GM18498 (cell line): ENCODE results near the gene FBXL7.

Experiments
- ATAC-seq: cut with Tn5 transposase; IDR thresholded peaks from one replicate; pipeline ENCODE4 v1.9.1; 2021; ENCODE audit warnings: mild to moderate bottlenecking, moderate library complexity; ENCODE audit not compliant: unreplicated experiment

FBXL7 gene

DNA sequence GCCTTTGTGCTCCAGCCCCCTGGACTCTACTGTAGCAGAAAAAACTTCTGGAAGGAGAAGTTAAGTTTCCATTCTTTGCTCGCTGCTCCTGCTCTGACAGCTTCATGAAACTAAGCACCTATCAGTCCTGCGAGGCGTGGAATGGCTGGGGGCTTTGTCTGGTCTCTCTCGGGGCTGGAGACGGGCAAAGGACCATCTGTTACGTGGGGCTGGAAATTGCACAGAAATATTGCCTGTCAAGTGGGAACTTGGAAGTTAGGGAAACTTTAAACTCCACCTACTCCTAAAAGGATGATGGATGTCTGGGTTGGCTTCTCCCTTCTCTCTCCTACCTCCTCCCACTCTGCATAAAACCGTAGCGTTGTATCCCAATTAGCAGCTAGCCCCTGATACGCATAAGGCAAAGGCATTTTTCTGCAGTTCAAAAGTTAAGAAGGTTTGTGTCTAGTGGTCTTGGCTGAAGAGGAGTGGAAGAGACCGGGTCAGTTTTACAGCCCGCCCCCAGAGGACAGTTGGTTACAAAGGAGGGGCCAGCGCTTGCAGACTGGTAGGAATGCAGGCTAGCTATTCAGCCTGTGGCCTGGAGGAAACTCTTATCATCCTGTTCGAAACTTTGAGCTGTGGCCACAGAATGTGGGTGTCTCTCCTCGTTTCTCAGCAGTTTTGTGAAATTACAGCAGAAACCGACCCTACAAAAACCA is 1.3 kb downstream of the FBXL7 start:
- ATAC-seq = no peak

DNA sequence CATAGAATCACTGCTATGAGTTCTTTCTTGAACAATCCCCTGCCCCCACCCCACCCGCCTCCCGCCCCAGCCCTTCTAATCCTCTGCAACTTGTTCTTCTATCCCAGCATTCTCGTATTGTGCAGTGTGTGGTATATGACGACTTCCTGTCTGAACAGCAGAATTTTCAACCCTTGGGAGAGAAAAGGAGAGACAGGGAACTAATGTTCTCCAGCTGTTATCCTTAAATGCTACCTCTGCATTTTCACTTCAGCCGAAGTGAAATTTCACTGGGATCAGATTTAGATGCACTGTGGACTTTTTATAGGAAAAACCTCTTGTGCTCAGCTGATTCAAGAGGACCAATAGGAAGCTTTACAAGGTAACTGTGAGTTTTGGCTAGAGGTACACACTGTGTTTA is 2.2 kb downstream of the FBXL7 start:
- no peak for ATAC-seq

DNA sequence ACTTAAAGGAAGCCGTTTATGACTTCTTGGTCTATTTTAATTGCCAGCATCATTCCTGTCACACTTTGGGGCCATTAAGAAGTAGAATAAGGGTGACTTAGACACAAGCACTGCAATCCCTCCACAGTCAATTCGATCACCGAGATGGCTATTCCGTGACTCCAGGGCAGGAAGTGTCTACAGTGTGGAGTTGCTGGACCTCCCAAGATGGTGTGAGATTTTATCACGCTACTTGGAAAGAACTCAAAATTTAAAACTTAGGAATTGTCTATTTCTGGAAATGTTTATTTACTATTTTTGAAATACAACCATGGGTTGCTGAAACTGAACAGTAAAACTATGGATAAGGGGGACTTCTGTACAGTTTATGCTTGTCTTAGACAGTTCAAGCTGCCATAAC is 6.2 kb downstream of the FBXL7 start:
- no peak for ATAC-seq

- ATAC-seq = no peak
Observed at GRCh38 chr5:15506897-15507296, 6.9 kb downstream of the FBXL7 start.

- no peak for ATAC-seq
Observed at GRCh38 chr5:15510092-15510491, 10.1 kb downstream of the FBXL7 start.

GRCh38 chr5:15510831-15511230 is 10.9 kb downstream of the FBXL7 start:
- ATAC-seq = no peak

- ATAC-seq = no peak
Observed at GRCh38 chr5:15513431-15513830, 13.5 kb downstream of the FBXL7 start.

- ATAC-seq = no peak
Observed at GRCh38 chr5:15513911-15514310, 13.9 kb downstream of the FBXL7 start.

DNA sequence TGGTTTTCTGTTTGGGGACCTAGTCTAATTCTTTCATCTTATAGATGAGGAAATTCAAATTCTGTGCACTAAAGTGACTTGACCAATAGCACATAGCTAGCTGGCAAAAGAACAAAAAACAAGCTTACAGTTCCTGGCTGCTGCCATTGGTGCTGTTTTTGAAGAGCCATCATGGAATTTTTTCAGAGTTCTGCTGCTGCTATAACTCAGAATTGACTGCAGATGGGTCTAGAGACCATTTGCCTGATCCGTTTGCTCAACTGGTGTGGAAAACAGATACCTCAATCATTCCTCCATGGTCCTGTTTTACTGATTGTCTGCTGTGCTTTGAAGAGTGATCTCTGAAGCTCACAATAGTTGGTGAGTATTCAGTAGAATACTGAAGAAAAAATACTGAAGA is 15.2 kb downstream of the FBXL7 start:
- no peak for ATAC-seq

- ATAC-seq = no peak
Observed at GRCh38 chr5:15516486-15516885, 16.5 kb downstream of the FBXL7 start.

- ATAC-seq = no peak
Observed at GRCh38 chr5:15518786-15519185, 18.8 kb downstream of the FBXL7 start.

DNA sequence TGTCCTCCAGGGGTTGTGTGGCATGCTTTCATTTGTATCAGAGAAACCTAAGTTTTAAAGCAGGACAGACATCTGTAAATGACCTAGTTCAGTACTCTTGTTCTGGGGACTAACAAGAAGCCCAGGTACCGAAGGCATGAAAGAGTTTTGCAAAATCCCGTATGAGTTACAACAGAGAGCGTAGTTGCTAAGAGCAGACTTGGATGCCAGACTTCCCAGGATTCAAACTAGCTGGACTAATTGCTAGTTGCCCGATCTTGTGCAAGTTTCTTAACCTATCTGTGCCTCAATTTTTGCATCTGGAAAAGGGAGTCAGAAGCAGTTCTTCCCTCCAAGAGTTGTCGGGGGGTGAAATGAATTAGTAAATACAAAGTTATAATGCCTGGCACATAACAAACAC is 20.9 kb downstream of the FBXL7 start:
- ATAC-seq = no peak

DNA sequence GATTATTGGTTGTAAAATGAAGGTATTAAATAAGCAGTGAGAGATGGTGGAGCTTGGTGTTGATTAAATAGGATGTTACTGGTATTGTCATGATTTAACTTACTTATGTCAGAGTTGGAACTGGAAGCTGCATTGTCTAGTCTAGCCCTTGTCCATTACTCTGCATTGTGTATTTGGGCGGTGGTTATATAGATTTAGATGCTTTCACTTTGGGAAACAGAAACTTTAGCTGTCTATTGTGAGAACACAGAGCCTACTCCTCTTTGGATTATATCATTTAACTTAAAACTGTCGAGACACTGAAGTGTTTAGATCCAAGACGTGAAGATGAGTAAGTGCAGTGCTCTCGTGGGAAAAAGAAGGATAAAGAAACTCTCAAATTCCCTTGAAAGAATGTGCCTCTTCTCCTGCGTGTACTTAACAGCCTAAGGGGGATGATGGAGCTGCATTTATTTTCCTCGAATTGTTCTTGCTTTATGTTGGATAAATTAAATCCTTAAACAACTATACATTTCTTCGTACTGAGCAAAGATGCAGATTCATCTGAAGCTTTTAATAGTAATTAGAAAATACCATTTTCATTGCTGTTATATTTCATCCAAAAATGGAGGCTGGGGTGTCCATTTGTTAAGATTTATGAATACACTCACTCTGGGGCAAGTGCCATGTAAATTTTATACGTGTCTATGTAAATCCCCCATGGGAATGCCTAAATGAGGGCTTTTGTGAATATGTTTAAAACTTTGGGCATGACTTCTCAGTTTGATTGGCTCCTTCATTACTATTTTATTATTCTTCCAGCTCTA is 21.6 kb downstream of the FBXL7 start:
- no peak for ATAC-seq

GRCh38 chr5:15522187-15522520 is 22.2 kb downstream of the FBXL7 start:
- ATAC-seq = no peak

- no peak for ATAC-seq
Observed at GRCh38 chr5:15524712-15525111, 24.7 kb downstream of the FBXL7 start.

- ATAC-seq = no peak
Observed at GRCh38 chr5:15525703-15526275, 25.8 kb downstream of the FBXL7 start.

DNA sequence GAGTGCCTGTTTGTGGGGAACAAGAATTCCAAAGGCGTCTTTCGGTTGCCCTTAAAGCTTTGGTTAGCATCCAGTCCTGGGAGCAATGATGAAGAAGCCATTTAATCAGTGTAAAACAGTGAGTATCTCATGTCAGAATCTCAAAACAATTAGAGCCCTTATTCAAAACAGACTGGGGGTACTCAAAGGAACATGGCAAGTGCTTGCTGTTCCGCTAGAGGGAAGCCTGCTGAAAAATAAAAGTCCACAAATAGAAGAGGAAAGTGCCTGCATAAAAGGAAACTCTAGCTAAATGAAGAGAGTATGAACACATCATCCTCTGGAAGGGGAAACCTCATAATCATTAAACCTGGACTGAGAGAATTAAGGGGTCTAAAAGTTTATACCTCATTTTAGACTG is 26.4 kb downstream of the FBXL7 start:
- no peak for ATAC-seq

- ATAC-seq = no peak
Observed at GRCh38 chr5:15528476-15528875, 28.5 kb downstream of the FBXL7 start.

DNA sequence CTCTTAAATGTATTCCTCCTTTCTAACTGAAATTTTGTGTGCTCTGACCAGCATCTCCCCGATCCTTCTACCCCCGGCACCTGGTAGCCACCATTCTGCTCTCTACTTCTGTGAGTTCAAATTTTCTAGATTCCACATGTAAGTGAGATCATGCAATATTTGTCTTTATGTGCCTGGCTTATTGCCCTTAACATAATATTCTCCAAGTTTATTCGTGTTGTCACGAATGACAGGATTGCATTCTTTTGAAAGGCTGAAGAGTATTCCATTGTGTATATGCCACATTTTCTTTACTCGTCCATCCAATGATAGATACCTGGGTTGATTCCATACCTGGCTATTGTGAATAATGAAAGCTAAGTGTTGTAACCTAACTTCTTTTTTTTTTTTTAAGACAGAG is 29.0 kb downstream of the FBXL7 start:
- no peak for ATAC-seq

DNA sequence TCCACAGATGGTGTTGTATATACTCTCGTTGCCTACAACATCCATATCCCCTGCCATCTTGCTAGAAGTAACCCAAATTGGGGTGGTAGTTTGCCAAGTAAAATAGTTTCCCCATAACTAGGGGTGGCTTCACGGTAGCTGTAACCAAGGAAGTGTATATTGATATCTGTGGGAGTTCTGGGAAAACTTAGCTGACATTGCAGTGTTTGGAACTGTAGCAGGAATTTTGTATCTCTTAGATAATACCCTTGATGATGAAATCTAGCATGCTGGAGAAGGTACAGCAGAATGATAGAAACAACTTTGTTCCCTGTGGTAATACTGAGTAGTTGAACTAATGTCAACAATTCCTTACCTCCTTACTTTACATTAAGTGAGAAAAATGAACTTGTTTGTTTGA is 29.8 kb downstream of the FBXL7 start:
- no peak for ATAC-seq

DNA sequence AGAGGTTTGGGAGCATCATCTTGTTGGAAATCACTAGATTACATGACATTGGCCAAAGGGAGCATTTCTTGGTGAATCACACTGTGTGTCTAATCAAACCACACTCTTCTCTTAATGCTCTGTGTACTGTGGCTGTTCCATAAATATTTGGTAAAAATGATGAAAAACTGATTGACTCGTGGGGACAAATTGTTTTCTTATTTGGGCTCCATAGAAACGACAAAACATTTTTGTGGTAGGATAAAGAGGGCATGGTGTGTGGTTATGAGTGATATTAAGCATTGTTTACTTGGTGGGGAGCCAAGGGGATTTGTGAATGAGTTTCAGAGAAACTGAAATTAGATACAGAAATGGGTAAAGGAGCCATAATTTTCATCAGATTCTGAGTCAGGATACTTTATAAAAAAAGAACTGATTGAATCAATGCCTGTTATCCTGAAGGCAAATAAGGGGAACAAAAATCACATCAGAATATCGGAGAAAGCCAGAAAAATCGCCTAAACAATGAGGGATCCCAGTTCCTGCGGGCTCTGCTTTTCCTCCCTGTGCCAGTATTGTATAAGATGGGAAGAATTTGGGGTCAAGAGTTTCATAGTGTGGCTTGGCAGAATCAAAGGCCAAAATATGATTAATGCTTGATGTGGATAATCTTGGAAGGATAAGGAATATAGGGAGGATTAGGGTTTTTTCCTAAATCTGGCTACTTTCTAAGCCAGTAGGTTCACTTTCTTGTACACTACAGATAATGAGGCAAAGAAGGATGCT is 33.3 kb downstream of the FBXL7 start:
- no peak for ATAC-seq

GRCh38 chr5:15535938-15536337 is 36.0 kb downstream of the FBXL7 start:
- ATAC-seq = no peak
